H1 (cell line): ENCODE results near the gene SENP2. TPM values are rescaled to one million over a fixed set of nuclear protein-coding genes. Genes with fewer than 3 reads are reported as not detected.

Experiments
- CTCF ChIA-PET: fragments of 300-600 bp; sonication (Branson Sonifier 250); formaldehyde crosslinking; loops from one replicate; lab custom pipeline; 2021; ENCODE audit not compliant: partially characterized antibody; lab: Charles Lee
- POLR2A ChIA-PET: fragments of 300-600 bp; sonication (Branson Sonifier 250); formaldehyde crosslinking; loops from one replicate; lab custom pipeline; 2021; ENCODE audit warnings: inconsistent platforms; ENCODE audit not compliant: partially characterized antibody; lab: Charles Lee
- DNase-seq, 2 experiments: peaks; one replicate each; pipeline versions ENCODE4 v3.0.0 to v3.0.0-alpha.2; 2010 to 2022; ENCODE audit warnings: low spot score in 2 of 2, low read depth in 1 of 2, mixed read lengths in 1 of 2
- FAIRE-seq: peaks from 2 replicates; lab custom pipeline; 2011; peaks lifted over from hg19 to GRCh38; lab: Jason Lieb, UNC
- H2AFZ ChIP-seq: 2 replicates; pipeline ENCODE4 v1.8.1; 2012; ENCODE audit warnings: low read length, inconsistent platforms
- H2AK5ac ChIP-seq: 2 replicates; pipeline ENCODE4 v1.6.1; 2013; ENCODE audit warnings: low read depth, low read length
- H2BK120ac ChIP-seq: replicated peaks from 2 replicates; pipeline ENCODE3; 2013; ENCODE audit warnings: low read depth, low read length, inconsistent platforms
- H2BK12ac ChIP-seq: 2 replicates; pipeline ENCODE4 v1.6.1; 2013; ENCODE audit warnings: low read depth, low read length
- H2BK15ac ChIP-seq: 2 replicates; pipeline ENCODE4 v1.6.1; 2013; ENCODE audit warnings: low read length
- H2BK20ac ChIP-seq: 2 replicates; pipeline ENCODE4 v1.6.1; 2013; ENCODE audit warnings: low read length
- H2BK5ac ChIP-seq: 2 replicates; pipeline ENCODE4 v1.6.1; 2013; ENCODE audit warnings: low read depth, low read length
- H3K14ac ChIP-seq: 2 replicates; pipeline ENCODE4 v1.6.1; 2013; ENCODE audit warnings: inconsistent platforms; ENCODE audit not compliant: insufficient read length
- H3K18ac ChIP-seq: 2 replicates; pipeline ENCODE4 v1.6.1; 2013; ENCODE audit warnings: low read length; ENCODE audit errors: extremely low read depth
- H3K23ac ChIP-seq: 2 replicates; pipeline ENCODE4 v1.6.1; 2013; ENCODE audit warnings: inconsistent platforms; ENCODE audit not compliant: insufficient read length
- H3K23me2 ChIP-seq: 2 replicates; pipeline ENCODE4 v1.6.1; 2013; ENCODE audit warnings: low read depth, low read length
- H3K27ac ChIP-seq: 2 replicates; pipeline ENCODE4 v1.6.1; 2011; ENCODE audit warnings: low read depth, low read length, inconsistent platforms
- H3K27me3 ChIP-seq, 4 experiments: replicated peaks in 1 of 4; 1 replicate in 1 of 4; 2 replicates in 3 of 4; pipeline versions ENCODE4 v1.6.1 to v1.8.1; 2011 to 2013; ENCODE audit warnings: low read length in 3 of 4, mild to moderate bottlenecking in 3 of 4, inconsistent platforms in 2 of 4, mixed read lengths in 2 of 4, moderate library complexity in 1 of 4; ENCODE audit not compliant: control insufficient read depth in 3 of 4, insufficient read depth in 3 of 4; ENCODE audit errors: extremely low read depth in 1 of 4
- H3K36me3 ChIP-seq, 4 experiments: 2 replicates each; pipeline versions ENCODE4 v1.6.1 to v1.8.1; 2011 to 2013; ENCODE audit warnings: mild to moderate bottlenecking in 4 of 4, low read length in 3 of 4, moderate library complexity in 2 of 4, control low read depth in 1 of 4, inconsistent platforms in 1 of 4; ENCODE audit not compliant: insufficient read depth in 4 of 4, control insufficient read depth in 2 of 4
- H3K4ac ChIP-seq: replicated peaks from 2 replicates; pipeline ENCODE3; 2013; ENCODE audit warnings: low read length, low read depth, mixed read lengths, inconsistent platforms; ENCODE audit not compliant: insufficient read length
- H3K4me1 ChIP-seq, 4 experiments: replicated peaks in 1 of 4; 1 replicate in 1 of 4; 2 replicates in 3 of 4; pipeline versions ENCODE4 v1.6.1 to v1.8.1; 2011 to 2013; ENCODE audit warnings: low read length in 3 of 4, inconsistent platforms in 2 of 4, mixed read lengths in 1 of 4; ENCODE audit not compliant: insufficient read depth in 4 of 4, control insufficient read depth in 3 of 4
- H3K4me2 ChIP-seq, 2 experiments: 2 replicates each; pipeline versions ENCODE4 v1.6.1 to v1.8.1; 2011 to 2013; ENCODE audit warnings: low read depth in 2 of 2, low read length in 2 of 2, control low read depth in 1 of 2, inconsistent platforms in 1 of 2, mild to moderate bottlenecking in 1 of 2; ENCODE audit not compliant: insufficient read depth in 1 of 2
- H3K4me3 ChIP-seq, 4 experiments: fragments of 200-600, 300-600 bp in 1 of 4; sonication (generic), shearing (Covaris generic), sonication (Bioruptor Twin) in 1 of 4; 2 replicates each; pipeline versions ENCODE4 v1.5.1 to v1.8.1; 2011 to 2016; ENCODE audit warnings: low read length in 4 of 4, low read depth in 3 of 4, control low read depth in 2 of 4, inconsistent platforms in 2 of 4, mild to moderate bottlenecking in 2 of 4, mixed read lengths in 1 of 4, moderate library complexity in 1 of 4; ENCODE audit not compliant: insufficient read depth in 2 of 4; ENCODE audit errors: extremely low read depth in 1 of 4
- H3K56ac ChIP-seq: replicated peaks from 2 replicates; pipeline ENCODE3; 2013; ENCODE audit warnings: low read depth, mild to moderate bottlenecking, mixed read lengths, low read length, inconsistent platforms; ENCODE audit not compliant: insufficient read length
- H3K79me1 ChIP-seq: 2 replicates; pipeline ENCODE4 v1.6.1; 2013; ENCODE audit warnings: low read depth, low read length, control low read depth
- H3K79me2 ChIP-seq, 2 experiments: 2 replicates each; pipeline versions ENCODE4 v1.6.1 to v1.8.1; 2012 to 2013; ENCODE audit warnings: low read length in 2 of 2, mild to moderate bottlenecking in 2 of 2, inconsistent platforms in 1 of 2; ENCODE audit not compliant: insufficient read depth in 2 of 2, control insufficient read depth in 1 of 2
- H3K9ac ChIP-seq, 4 experiments: replicated peaks in 1 of 4; 1 replicate in 1 of 4; 2 replicates in 3 of 4; pipeline versions ENCODE4 v1.6.1 to v1.8.1; 2011 to 2013; ENCODE audit warnings: low read depth in 3 of 4, low read length in 3 of 4, control low read depth in 2 of 4, mild to moderate bottlenecking in 2 of 4, moderate library complexity in 2 of 4, inconsistent platforms in 1 of 4; ENCODE audit errors: extremely low read depth in 1 of 4
- H3K9me3 ChIP-seq, 2 experiments: 2 replicates each; pipeline versions ENCODE4 v1.6.1 to v1.8.1; 2012 to 2013; ENCODE audit warnings: mild to moderate bottlenecking in 2 of 2, moderate library complexity in 2 of 2, control low read depth in 1 of 2, inconsistent platforms in 1 of 2, low read depth in 1 of 2, low read length in 1 of 2, mixed read lengths in 1 of 2; ENCODE audit not compliant: insufficient read depth in 2 of 2
- H4K20me1 ChIP-seq, 2 experiments: replicated peaks in 1 of 2; 2 replicates each; pipeline versions ENCODE3 to v1.8.1; 2011 to 2013; ENCODE audit warnings: inconsistent platforms in 2 of 2, low read length in 2 of 2, mild to moderate bottlenecking in 1 of 2; ENCODE audit not compliant: insufficient read depth in 2 of 2, control insufficient read depth in 1 of 2
- H4K5ac ChIP-seq: 2 replicates; pipeline ENCODE4 v1.6.1; 2013; ENCODE audit warnings: low read length, low read depth, mixed read lengths, inconsistent platforms; ENCODE audit not compliant: insufficient read length
- H4K8ac ChIP-seq: 2 replicates; pipeline ENCODE4 v1.8.0; 2013; ENCODE audit warnings: mild to moderate bottlenecking, moderate library complexity, low read length, inconsistent platforms; ENCODE audit not compliant: insufficient read depth; ENCODE audit errors: extremely low read depth
- H4K91ac ChIP-seq: replicated peaks from 2 replicates; pipeline ENCODE3; 2013; ENCODE audit warnings: low read length, mixed read lengths, inconsistent platforms; ENCODE audit not compliant: insufficient read length
- BACH1 ChIP-seq: IDR thresholded peaks from 2 replicates; pipeline ENCODE4 v1.6.1; 2012; ENCODE audit warnings: low read length, improper control_type of control experiment
- CBX8 ChIP-seq: fragments of 300-800, 300-1000 bp; sonication (generic); IDR thresholded peaks from 2 replicates; pipeline ENCODE4 v1.7.1; 2016; ENCODE audit warnings: low read depth, low read length, borderline replicate concordance
- CREB1 ChIP-seq: IDR thresholded peaks from 2 replicates; pipeline ENCODE4 v1.6.1; 2012; ENCODE audit warnings: inconsistent platforms
- FOSL1 ChIP-seq: IDR thresholded peaks from 2 replicates; pipeline ENCODE4 v1.6.1; 2011; ENCODE audit warnings: mild to moderate bottlenecking, low read depth, low read length, moderate library complexity; ENCODE audit not compliant: insufficient read depth
- GABPA ChIP-seq: IDR thresholded peaks from 2 replicates; pipeline ENCODE4 v1.6.1; 2011; ENCODE audit warnings: mild to moderate bottlenecking, low read length, moderate library complexity, borderline replicate concordance; ENCODE audit not compliant: insufficient read depth
- HDAC2 ChIP-seq, 2 experiments: fragments of 300-600 bp in 1 of 2; sonication (generic) in 1 of 2; IDR thresholded peaks; 2 replicates each; pipeline ENCODE4 v1.6.1; 2011 to 2012; ENCODE audit warnings: low read depth in 2 of 2, low read length in 2 of 2, mild to moderate bottlenecking in 2 of 2, moderate library complexity in 2 of 2, borderline replicate concordance in 1 of 2, inconsistent platforms in 1 of 2
- MAX ChIP-seq: IDR thresholded peaks from 2 replicates; pipeline ENCODE4 v1.6.1; 2012; ENCODE audit warnings: inconsistent platforms
- POLR2AphosphoS5 ChIP-seq: IDR thresholded peaks from 2 replicates; pipeline ENCODE4 v1.6.1; 2011; ENCODE audit warnings: low read depth, low read length
- RAD21 ChIP-seq, 2 experiments: IDR thresholded peaks in 1 of 2; conservative IDR thresholded peaks in 1 of 2; 2 replicates each; pipeline ENCODE4 v1.6.1; 2011; ENCODE audit warnings: low read depth in 2 of 2, low read length in 2 of 2, improper control_type of control experiment in 1 of 2, inconsistent platforms in 1 of 2, mild to moderate bottlenecking in 1 of 2, moderate library complexity in 1 of 2
- SP1 ChIP-seq: IDR thresholded peaks from 2 replicates; pipeline ENCODE4 v1.6.1; 2011; ENCODE audit warnings: low read depth, low read length
- WGBS, 2 experiments: shearing (Covaris generic) in 1 of 2; methylation state at CpG; one replicate each; pipeline versions ENCODE4 v1.1.6 to v1.1.7; 2013 to 2015; ENCODE audit warnings: low lambda C conversion rate in 2 of 2, mixed read lengths in 2 of 2, inconsistent platforms in 1 of 2, low coverage in 1 of 2, missing lambda C conversion rate in 1 of 2; ENCODE audit not compliant: insufficient replicate concordance in 2 of 2, insufficient coverage in 1 of 2, insufficient read length in 1 of 2; ENCODE audit errors: extremely low coverage in 1 of 2, missing lambda C conversion rate in 1 of 2; 5-methylcytosine and 5-hydroxymethylcytosine counted together
- polyA plus RNA-seq, 7 experiments: library from polyadenylated mRNA; depleted of rRNA in 3 of 7; stranded (reverse) in 5 of 7; unstranded in 2 of 7; fragments of >200 nt in 5 of 7; fragments of 200-250 nt in 2 of 7; gene quantifications; 1 replicate in 5 of 7; 2 replicates in 1 of 7; 4 replicates in 1 of 7; pipeline versions ENCODE4 v1.2.1 to v1.2.3, GENCODE V29; 2011 to 2013; ENCODE audit warnings: missing spikeins in 2 of 7, mixed read lengths in 2 of 7
- total RNA-seq: library from RNA; stranded (reverse); fragmentation: NEBNext Ultra II Directional; extraction: Animal tissue kit (Norgen Biotek cat#: 25700); gene quantifications from 2 replicates; pipeline ENCODE4 v1.2.1, GENCODE V29; 2021

SENP2 gene
- total and polyA plus RNA-seq, 2 of the 8 experiments (the other 6 are each of a cell fraction or from before 2014, with no cell fraction given), result 25.2 to 69.3 TPM

DNA sequence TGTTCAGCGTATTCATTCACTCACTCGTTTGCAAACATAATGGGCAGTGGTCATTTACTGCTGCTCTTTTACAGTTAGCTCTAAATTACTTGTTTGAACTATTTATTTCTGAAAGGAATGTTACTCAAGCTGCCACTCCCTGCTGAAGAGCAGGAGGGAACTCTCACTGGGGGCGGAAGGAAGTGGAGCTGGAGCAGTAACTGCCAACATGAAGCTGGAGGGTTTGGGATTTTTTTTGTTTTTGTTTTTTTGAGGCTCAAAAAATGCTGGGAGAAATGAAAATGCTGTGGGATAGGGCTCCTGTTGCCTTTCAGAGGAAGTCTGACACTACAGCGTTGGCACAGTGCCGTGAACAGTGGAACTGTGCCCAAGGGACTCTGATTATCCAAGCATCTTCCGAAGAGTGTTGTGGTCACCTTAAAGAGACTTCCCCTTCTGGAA, 44.1 kb downstream of the SENP2 start:
- Histone ChIP-seq H4K91ac (no peak overlapping the region), H2AFZ (no peak overlapping the region), H2BK20ac (no peak overlapping the region), H2BK120ac (no peak overlapping the region), H2AK5ac (no peak overlapping the region), H3K9ac (no peak overlapping the region), H3K27ac (no peak overlapping the region), H3K79me1 (no peaks in the 10 kb centered on the region; the same call in 1 of the 2 replicates), H3K56ac (no peak overlapping the region), H3K23ac (no peak overlapping the region), H3K4me3 (no peak overlapping the region), H3K18ac (no peak overlapping the region), H4K8ac (no peak overlapping the region), H3K79me2 (no peaks in the 10 kb centered on the region), H3K4me2 (no peak overlapping the region), H2BK15ac (no peak overlapping the region), H3K23me2 (no peaks in the 10 kb centered on the region), H3K36me3 (peaks cover 18 to 61% (median 37%) of the 10 kb centered on the region in 4 experiments), H3K9me3 (no peaks in the 10 kb centered on the region), H3K27me3 (no peaks in the 10 kb centered on the region; a peak in 1 of 7 replicates), H2BK5ac (no peak overlapping the region), H3K14ac (no peak overlapping the region), H4K5ac (no peak overlapping the region), H3K4ac (no peak overlapping the region), H4K20me1 (peaks cover 0 to 2% of the 10 kb centered on the region in 2 experiments), H2BK12ac (no peak overlapping the region), H3K4me1 (no peaks in the 10 kb centered on the region)
- TF ChIP-seq MAX (no peak), RAD21 (IDR thresholded peaks at IDR 0.05 in 1 of 2, conservative IDR thresholded peaks at IDR 0.05 in 1 of 2; ENCODE audit: low read depth in 2 of 2, low read length in 2 of 2) (no peak), GABPA (no peak), FOSL1 (no peak), CBX8 (no peak), HDAC2 (IDR thresholded peaks at IDR 0.05; ENCODE audit: borderline replicate concordance in 1 of 2, low read depth in 2 of 2, low read length in 2 of 2) (no peak), BACH1 (no peak), SP1 (no peak), CREB1 (no peak), POLR2AphosphoS5 (no peak)
- WGBS, 2 experiments, result 97% methylated on average over 6 of the region's 6 CpGs; no CpG with 5 or more reads in 1 of the 2 experiments
- ChIA-PET CTCF (no interaction called here), POLR2A (interaction anchor here (0.7 to 2.5 kb wide), 7 partner anchors 10 to 36 kb away, joined by 3 to 7 read pairs (median 3); no protein-coding TSS in a partner anchor)
- FAIRE-seq, result no peak
- no peak for DNase-seq
